CD4-positive, alpha-beta T cell treated with Interferon alpha-2 for 1 hour (primary cell): ENCODE data around the gene HS3ST3A1.

Experiments
- DNase-seq, 2 donors: peaks; one replicate each; pipeline ENCODE4 v3.0.0-alpha.2; 2020 to 2022

The HS3ST3A1 gene

GRCh38 chr17:13601776-13602551 lies at the start of gene HS3ST3A1:
HS3ST3A1 (minus strand) TSS chr17:13601929; CDS start chr17:13601129, 800 bp downstream.
- no peak for DNase-seq

- no peak for DNase-seq
Observed at GRCh38 chr17:13650096-13650675, 48.5 kb upstream of the HS3ST3A1 start.

- no peak for DNase-seq
Observed at GRCh38 chr17:13647543-13648021, 45.9 kb upstream of the HS3ST3A1 start.

GRCh38 chr17:13646969-13647542 lies 45.3 kb upstream of the HS3ST3A1 start:
- DNase-seq, result no peak

- DNase-seq, result no peak
Observed at GRCh38 chr17:13646411-13646810, 44.7 kb upstream of the HS3ST3A1 start.

GRCh38 chr17:13643180-13643579 lies 41.5 kb upstream of the HS3ST3A1 start:
- DNase-seq, result no peak

GRCh38 chr17:13642188-13642587 lies 40.5 kb upstream of the HS3ST3A1 start:
- DNase-seq, result no peak

GRCh38 chr17:13640551-13640950 lies 38.8 kb upstream of the HS3ST3A1 start:
- DNase-seq, result no peak

- DNase-seq, result no peak
Observed at GRCh38 chr17:13638855-13639458, 37.2 kb upstream of the HS3ST3A1 start.

- DNase-seq, result no peak
Observed at GRCh38 chr17:13636951-13637350, 35.2 kb upstream of the HS3ST3A1 start.

- no peak for DNase-seq
Observed at GRCh38 chr17:13635951-13636350, 34.2 kb upstream of the HS3ST3A1 start.

GRCh38 chr17:13634021-13634420 lies 32.3 kb upstream of the HS3ST3A1 start:
- DNase-seq, result no peak

- DNase-seq, result no peak
Observed at GRCh38 chr17:13631529-13631928, 29.8 kb upstream of the HS3ST3A1 start.

- no peak for DNase-seq
Observed at GRCh38 chr17:13626703-13627102, 25.0 kb upstream of the HS3ST3A1 start.

- no peak for DNase-seq
Observed at GRCh38 chr17:13619462-13619861, 17.7 kb upstream of the HS3ST3A1 start.

GRCh38 chr17:13616031-13616430 lies 14.3 kb upstream of the HS3ST3A1 start:
- no peak for DNase-seq

- no peak for DNase-seq
Observed at GRCh38 chr17:13609941-13610340, 8.2 kb upstream of the HS3ST3A1 start.

- no peak for DNase-seq
Observed at GRCh38 chr17:13601322-13601775, 380 bp downstream of the HS3ST3A1 start.

GRCh38 chr17:13600475-13601321 lies 1.0 kb downstream of the HS3ST3A1 start:
- no peak for DNase-seq

GRCh38 chr17:13599864-13600263 lies 1.9 kb downstream of the HS3ST3A1 start:
- no peak for DNase-seq

GRCh38 chr17:13599168-13599577 lies 2.6 kb downstream of the HS3ST3A1 start:
- DNase-seq, result no peak

GRCh38 chr17:13598353-13599167 lies 3.2 kb downstream of the HS3ST3A1 start:
- no peak for DNase-seq
